ENCODE data around the gene MAG.
"Not testable (repeated sequence)": the region's sequence is repeated elsewhere in the genome, so short reads cannot be mapped to it uniquely, and the experiment has no call there.

The MAG gene

GRCh38 chr19:35348911-35349611 is 57.1 kb downstream of the MAG start:
- DNase-seq: no peak

GRCh38 chr19:35349614-35350521 is 57.9 kb downstream of the MAG start:
- peak; percentile 13 for DNase-seq

DNA sequence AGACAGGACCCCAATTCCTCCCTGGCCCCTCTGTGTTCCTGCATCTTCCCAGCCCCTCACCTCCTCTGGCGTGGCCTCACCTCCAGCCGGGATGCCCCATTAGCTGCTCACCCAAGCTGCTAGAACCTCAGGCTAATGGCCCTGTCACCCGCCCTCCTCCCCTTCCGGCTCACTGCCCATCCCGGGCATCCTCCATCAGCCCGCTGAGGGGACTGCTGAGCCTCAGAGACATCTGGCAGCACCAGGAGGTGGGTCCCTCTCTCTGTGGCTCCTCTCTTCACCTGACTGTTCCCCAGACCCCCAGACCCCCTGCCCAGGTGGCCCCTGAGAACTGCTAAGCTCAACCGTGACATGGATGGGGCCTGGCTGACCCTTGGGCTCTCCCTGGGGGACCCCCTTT is 58.6 kb downstream of the MAG start:
- DNase-seq: no peak

DNA sequence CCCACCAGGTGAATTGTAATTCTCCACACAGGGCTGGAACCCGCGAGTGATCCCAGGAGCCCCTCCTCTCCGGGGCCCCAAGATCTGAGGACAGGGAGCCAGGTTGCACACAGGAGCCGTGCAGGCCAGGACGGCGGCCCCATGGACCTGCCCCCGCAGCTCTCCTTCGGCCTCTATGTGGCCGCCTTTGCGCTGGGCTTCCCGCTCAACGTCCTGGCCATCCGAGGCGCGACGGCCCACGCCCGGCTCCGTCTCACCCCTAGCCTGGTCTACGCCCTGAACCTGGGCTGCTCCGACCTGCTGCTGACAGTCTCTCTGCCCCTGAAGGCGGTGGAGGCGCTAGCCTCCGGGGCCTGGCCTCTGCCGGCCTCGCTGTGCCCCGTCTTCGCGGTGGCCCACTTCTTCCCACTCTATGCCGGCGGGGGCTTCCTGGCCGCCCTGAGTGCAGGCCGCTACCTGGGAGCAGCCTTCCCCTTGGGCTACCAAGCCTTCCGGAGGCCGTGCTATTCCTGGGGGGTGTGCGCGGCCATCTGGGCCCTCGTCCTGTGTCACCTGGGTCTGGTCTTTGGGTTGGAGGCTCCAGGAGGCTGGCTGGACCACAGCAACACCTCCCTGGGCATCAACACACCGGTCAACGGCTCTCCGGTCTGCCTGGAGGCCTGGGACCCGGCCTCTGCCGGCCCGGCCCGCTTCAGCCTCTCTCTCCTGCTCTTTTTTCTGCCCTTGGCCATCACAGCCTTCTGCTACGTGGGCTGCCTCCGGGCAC is 59.6 kb downstream of the MAG start:
- peak; percentile 13 for DNase-seq

DNA sequence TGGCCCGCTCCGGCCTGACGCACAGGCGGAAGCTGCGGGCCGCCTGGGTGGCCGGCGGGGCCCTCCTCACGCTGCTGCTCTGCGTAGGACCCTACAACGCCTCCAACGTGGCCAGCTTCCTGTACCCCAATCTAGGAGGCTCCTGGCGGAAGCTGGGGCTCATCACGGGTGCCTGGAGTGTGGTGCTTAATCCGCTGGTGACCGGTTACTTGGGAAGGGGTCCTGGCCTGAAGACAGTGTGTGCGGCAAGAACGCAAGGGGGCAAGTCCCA is 60.2 kb downstream of the MAG start:
- DNase-seq: peak; percentile 12

DNA sequence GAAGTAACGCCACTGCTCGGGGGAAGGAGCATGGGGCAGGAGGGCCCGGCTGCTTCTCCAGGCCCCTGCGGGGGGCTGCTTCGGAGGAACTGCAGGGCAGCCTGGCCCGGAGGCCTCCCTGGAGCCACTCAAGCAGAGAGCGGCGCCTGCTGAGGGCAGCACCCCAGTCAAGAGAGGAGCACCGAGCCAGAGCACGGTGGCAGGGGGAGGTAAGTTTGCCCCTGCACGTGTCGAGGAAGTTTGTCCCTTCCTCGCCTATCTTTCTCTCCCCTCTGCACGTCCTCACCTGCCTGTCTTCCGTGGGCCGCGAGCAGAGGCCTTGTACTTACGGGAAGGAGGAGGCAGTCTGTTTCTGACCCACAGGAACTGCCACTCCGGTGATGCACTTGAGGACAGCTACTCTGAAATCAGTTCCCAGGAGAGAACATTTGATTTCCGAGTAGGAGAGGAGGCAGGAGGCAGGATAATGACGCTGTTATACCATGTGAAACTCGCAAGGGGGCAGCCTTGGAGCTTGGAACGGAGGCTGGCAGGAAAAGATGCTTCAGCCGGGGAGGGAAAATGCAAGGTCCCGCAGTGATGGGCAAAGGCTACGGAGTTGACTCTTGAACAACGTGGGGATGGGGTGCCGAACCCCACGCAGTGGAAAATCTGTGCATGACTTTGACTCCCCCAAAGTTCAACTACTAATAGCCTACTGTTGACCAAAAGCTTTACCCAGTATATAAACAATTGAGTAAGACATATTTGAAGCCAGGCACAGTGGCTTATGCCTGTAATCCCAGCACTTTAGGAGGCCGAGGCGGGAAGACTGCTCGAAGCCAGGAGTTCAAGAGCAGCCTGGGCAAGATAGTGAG is 60.7 kb downstream of the MAG start:
- peak; percentile 66 for DNase-seq

GRCh38 chr19:35353635-35354034 is 61.7 kb downstream of the MAG start:
- peak; percentile 10 for DNase-seq

DNA sequence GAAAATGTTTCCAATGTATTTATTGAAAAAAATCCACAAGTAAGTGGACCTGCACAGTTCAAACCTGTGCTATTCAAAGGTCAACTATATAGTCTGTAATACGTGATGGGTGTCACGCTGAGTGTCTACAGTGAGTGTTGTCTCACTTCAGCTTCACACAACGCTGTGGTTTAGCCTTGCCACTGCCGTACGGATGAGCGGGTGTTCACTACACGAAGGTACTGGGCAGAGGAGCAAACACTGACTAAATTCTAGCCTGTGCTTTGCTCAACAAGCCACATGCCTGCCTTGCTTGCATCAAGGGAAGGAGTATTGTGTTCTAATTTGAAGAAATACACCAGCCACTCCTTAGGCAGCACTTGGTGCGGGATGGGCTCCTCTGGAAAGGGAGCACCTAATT is 62.9 kb downstream of the MAG start:
- DNase-seq: peak; percentile 3

DNA sequence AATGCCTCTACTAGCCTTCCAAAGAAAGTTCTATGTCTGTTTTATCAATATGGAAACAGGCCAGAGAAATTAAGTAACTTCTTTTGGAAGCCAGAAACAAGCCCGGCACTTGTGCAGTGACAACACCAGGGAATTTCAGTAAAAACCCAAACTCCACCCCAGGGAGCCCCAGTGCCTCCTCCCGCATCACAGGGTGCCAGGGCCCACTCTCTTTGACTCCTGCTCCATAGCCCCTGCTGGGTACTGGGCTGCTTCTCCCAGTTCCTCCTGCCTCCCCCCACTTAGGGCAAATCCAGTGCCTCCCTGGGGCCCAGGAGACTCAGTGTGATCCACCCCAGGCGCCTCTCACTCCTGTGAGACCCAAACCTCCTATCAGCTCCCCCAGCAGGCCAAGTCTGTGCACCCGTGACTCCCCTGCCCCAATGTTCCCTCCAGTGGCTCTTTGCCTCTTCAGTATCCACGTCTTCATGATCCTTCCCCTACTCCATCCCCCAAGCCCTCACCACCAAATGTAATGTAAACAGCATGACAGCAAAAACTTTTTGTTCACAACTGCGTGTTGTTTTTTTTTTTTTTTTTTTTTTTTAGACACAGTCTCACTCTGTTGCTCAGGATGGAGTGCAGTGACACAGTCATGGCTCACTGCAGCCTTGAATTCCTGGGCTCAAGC is 64.0 kb downstream of the MAG start:
- peak; percentile 7 for DNase-seq

DNA sequence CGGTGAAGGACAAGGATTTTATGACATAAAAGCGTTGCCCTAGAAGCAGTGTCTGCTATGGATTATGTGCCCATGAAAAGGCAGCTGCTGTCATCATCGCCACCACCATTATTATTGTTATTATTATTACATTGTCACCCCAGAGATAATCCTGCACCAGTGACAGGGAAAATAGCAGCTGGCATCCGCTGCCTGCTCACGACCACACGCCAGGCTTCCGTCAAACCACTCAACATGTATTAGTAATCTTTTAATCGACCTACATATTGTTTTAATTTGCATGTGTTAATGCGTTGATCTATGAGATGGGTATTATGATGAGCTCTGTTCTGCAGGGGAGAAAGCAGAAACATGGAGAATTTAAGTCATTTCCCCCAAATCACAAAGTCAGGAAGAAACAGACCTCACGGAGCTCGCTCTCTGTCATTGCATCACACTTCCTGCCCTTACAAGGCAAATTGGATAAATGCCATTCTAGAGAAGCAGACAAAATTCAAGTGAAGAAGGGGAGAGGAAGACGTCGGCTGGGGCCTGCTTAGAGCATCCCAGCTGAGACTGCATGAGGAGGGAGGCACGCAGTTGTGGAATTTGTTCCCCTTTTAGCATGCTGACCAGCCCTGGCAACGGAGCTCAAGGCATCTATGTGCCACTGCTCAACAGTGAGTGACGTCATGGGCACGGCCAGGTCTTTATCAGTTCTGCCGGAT is 66.1 kb downstream of the MAG start, which contains the start of gene FFAR3:
FFAR3 (plus strand) TSS at position 594 of the 707 bp plus-strand sequence. CDS start 431 bp downstream, outside the sequence.
- no peak for DNase-seq

DNA sequence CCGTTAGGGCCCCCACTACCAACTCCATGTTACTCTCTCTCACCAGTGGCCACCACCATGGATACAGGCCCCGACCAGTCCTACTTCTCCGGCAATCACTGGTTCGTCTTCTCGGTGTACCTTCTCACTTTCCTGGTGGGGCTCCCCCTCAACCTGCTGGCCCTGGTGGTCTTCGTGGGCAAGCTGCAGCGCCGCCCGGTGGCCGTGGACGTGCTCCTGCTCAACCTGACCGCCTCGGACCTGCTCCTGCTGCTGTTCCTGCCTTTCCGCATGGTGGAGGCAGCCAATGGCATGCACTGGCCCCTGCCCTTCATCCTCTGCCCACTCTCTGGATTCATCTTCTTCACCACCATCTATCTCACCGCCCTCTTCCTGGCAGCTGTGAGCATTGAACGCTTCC is 66.9 kb downstream of the MAG start:
- DNase-seq: not testable (repeated sequence)

DNA sequence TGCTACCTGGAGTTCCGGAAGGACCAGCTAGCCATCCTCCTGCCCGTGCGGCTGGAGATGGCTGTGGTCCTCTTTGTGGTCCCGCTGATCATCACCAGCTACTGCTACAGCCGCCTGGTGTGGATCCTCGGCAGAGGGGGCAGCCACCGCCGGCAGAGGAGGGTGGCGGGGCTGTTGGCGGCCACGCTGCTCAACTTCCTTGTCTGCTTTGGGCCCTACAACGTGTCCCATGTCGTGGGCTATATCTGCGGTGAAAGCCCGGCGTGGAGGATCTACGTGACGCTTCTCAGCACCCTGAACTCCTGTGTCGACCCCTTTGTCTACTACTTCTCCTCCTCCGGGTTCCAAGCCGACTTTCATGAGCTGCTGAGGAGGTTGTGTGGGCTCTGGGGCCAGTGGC is 67.4 kb downstream of the MAG start:
- DNase-seq: not testable (repeated sequence)

DNA sequence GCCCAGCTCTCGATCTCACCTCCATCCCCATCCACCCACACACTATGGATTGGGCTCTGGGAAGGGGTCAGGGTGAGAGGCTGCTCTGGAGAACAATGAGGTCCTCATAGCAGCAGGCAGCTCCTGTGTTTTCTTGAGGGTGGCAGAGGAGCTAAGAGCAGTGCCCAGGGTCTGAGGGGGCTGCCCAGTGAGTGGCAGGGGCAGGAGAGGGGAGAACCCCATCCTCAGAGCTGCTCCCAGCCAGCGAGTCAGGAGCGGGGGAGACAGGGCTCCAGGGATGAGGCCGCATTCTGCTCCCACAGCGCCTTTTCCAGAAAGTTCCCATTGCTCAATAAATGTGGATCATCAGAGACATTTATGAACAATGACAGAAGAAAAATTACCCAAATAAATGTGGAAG is 68.1 kb downstream of the MAG start:
- not testable (repeated sequence) for DNase-seq

- no peak for DNase-seq
Observed at GRCh38 chr19:35360880-35361420, 69.0 kb downstream of the MAG start.

DNA sequence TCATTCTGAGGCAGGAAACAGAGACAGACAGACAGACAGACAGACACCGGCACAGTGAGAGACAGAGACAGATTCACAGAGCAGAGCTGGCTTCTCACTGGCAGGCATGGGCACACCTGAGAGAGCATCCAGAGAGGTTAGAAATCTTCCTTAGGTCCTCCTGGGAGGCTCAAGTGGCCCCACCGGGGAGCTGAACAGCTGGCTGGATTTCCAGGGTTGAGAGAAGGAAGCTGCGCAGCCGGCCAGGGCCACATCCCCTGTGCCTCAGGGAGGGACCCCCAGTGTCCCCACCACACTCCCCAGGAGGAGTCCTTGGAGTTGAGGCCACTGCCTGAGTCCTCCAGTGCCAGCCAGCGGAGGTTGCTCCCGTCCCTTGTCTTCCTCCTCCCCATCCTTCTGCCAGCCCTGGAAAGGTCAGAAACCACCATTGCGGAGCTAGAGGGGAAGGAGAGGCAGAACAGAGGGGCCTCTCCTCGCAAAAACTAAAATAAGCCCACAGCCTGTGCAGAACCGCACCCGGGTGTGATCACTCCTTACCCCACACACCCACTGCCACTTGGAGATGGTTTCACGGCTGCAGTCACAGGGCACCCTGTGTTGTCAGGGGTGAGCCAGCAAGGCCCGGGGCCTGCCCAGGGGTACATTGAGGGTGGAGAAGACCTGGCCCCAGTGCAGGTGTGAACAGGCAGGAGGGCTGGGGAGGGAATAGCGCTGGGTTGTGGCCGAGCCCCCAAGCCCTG is 70.5 kb downstream of the MAG start:
- no peak for DNase-seq

DNA sequence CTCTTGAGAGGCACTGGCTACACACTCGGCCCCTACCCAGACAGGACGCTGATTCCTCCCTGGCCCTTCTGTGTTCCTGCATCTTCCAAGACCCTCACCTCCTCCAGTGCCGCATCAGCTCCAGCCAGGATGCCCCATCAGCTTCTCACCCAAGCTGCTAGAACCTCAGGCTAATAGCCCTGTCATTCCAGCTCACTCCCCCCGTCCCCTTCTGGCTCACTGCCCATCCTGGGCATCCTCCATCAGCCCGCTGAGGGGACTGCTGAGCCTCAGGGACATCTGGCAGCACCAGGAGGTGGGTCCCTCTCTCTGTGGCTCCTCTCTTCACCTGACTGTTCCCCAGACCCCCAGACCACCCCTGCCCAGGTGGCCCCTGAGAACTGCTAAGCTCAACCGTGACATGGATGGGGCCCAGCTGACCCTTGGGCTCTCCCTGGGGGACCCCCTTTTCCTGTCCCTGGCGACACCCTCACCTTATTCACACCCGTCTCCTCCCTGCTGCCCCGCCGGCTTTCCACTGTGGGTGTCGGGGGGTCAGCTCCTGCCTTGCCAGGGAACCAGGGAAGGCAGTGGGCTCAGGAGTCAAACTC is 71.1 kb downstream of the MAG start:
- no peak for DNase-seq
